GM18499 (cell line): Measurements from ENCODE around the gene C2CD2.

ENCODE experiments used
- ATAC-seq: cut with Tn5 transposase; IDR thresholded peaks from one replicate; pipeline ENCODE4 v1.9.1; 2021; ENCODE audit warnings: moderate number of reproducible peaks; ENCODE audit not compliant: insufficient read depth, unreplicated experiment

C2CD2 gene

DNA sequence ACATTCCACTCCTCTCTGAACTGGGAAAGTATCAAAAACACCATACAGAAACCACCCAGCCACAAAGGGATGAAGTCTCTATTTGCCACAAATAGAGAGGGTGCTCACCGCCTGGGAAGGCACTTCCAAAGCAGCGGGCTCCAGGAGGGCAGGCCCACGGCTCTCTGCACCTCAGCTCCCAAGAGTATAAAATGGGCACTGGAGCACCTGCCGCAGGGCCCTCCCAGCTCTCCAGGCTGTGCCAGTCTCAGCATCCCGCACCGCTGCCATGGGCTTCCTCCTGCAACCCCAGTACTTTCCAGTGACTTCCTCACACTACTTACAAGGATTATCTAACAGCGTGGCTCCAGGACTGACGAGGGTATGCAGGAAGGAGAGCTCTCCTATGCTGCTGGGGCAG is 14.4 kb downstream of the C2CD2 start:
- ATAC-seq = no peak

DNA sequence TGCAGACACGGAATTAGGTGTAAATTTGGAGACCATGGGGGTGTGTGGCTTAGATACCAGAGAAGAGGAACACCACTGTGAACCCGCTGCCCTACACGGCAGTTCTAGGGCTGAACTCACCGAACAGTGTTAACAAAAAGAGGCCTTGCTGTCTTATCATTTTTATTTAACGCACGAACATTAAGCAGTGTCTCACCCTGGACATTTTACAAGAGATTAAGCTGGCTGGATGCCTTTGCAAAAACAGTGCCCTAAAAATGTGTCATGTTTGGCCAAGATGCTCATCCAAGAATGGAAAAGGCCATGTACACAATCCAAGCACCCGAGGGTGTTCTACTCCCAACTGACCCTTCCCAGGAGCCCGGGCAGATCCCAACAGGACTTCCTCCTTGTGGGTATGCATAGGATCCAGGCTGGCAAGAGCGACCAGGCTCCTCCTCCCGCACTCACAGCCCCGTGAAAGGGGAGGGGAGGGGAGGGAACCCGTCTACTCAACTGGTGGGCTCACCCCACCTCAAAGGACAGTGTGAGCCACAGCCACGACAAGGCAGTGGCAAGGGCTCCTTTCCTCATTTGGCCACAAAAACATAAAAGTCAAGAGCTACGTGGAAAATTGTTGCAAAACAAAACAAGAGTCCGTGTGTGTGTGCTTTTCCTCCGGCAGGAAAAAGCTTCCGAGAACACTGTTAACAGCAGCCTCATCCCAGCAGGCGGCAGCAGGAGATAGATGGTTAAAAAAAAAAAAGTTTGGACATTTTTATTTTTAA is 20.3 kb downstream of the C2CD2 start:
- ATAC-seq = no peak

DNA sequence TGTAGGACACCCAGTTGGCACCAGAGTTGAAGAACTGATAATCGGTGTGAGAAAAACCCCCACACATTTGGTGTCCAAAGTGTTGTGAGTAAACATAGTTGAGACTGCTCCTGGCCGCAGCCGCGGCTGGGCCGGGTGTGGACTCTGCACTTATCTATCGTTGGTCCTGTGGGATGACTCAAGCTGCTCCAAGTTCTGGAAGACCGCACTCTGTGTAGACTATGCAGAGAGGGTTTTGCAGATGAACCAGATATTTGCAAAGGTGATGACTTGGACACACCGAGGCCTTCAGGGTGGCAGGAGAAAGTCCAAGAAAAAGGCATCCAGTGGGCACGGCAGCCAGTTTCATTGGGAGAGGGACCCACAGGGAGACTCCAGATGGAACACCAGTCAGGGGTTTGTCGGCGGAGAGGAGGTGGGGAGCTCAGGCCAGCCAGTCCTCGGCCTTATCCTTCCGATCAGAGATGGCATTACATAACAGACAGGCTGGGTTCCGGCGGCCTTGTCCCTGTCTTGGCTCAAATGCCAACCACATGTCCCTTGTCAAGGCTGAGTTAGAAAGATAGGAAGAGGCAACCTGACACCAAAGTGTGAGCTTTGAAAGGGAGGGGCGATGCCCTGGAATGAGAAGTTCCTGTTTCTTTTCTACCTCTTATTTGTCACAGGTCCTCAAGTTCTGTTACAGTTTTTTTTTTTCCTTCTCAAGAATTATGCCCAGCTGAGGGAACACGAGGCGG is 21.1 kb downstream of the C2CD2 start:
- no peak for ATAC-seq

DNA sequence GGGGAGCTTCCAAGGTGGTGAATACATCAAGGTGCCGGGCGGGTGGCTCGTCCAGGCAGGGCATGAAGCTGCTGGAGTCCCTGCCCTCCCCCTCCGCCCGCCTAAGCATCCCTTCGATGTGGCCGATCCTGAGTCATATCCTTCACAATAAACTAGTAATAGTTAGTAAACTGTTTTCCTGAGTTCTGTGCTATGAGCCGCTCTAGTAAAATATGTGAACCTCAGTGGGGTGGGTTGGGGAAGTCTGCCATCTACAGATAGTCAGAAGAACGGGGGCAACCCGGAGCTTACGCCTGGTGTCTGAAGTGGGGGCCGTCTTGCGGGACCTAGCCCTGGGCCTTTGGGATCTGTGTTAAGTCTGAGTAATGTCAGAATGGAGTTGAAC is 21.6 kb downstream of the C2CD2 start:
- ATAC-seq = no peak

DNA sequence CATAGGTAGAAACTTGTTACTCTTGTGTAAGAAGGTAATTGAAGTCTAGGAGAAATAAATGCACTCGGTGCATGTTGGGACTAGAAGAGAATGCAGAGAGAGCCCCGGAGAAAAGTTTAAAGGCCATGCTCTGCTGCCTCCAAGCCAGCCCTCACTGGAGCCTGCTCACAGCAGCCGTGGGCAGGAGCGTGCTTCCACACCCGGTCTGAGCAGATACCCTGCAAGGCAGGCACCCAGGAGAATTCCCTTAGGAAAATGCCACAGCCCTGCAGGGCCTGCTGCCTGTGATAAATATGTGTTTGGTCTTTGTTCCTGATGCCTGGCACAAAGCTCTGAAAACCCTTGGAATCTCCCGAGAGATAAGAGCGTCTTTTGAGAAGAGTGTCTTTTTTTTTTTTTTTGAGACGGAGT is 22.8 kb downstream of the C2CD2 start:
- no peak for ATAC-seq

DNA sequence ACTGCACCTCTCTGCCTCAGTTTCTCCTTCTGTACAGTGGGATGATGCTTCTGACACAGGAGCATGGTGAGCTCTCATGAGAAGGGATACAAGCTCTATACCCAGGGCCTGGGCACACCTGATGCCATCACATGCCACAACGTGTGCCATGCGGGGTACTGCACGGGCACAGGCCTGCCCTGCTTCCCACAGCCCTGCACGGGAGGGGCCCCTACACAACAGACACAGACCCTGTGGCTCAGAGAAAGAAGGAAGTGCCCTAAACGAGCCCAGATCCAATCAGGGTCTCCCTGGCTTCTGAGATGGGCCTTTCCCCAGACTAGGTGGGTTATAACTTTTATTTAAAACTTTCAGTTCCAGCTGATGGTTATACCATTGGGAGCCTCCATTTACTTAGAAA is 24.6 kb downstream of the C2CD2 start:
- no peak for ATAC-seq

DNA sequence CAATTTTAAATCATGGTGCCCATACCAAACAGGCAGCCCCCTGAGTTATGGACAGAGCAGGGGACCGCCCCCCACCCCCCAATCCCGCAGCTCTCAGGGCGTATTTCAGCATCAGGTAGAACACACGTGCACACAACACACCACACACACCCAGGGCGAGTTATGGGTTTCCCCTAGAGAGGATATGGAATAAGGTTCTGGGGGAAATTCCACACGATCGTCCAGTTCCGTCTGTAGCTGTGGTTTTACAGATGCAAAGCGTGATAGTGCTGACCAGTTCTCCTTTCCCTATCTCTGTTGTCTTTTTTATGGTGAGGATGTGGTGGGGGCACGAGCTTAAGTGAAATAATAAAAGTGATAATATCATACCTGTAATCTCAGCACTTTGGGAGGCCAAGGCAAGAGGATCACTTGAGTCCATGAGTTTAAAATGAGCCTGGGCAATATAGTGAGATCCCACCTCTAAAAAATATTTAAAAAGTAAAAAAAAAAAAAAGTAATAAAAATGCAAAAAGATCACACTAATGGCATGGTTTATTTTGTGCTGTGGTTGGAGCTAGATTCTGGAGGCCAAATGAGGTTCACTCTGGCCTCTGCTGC is 25.1 kb downstream of the C2CD2 start:
- ATAC-seq = no peak

DNA sequence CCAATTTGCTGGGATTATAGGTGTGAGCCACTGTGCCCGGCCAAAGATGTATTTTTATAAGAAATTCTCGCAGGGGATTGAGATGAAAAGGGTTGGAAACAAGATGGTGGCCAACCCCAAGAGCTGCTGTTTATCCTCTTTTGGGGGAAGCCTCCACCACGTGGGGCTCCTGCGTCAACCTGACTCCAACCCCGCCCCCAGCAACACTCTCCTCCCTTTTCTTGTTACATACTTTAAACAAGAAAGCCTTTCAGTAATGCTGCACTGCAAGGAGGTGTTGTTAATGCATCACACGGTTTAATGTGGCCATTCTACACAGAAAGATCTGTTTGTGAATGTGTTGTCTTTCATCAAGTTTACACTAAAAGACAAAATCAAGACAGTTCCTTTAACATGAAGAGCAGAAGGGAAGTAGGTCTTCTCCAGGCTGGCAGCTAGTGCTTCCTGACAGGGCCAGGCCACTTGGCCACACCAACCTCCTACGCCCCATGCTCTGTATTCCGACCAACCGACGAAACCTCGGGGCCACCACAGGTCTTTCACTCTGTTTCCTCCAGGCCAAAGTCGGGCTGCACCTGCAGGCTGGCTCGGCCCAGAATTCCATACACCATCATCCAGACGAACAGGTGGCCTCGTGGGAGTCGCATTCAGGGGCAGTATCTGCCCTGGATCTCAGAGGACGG is 25.9 kb downstream of the C2CD2 start:
- no peak for ATAC-seq

DNA sequence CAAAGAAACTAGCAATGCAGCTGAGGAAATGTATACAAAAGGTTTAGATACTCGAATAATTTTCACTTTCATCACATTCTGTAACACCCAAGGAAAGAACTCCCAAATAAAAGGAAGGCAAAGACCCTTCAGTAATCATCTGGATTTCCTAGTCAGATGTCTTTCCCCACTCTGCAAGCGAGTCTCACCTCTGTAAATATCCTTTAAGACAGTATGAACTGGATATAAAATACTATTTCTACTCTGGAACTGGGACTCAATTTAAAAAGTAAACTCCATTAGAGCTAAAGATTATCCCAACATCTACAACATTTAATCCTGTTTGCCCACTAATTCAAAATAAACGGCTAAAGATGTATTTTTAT is 27.0 kb downstream of the C2CD2 start:
- ATAC-seq = no peak

DNA sequence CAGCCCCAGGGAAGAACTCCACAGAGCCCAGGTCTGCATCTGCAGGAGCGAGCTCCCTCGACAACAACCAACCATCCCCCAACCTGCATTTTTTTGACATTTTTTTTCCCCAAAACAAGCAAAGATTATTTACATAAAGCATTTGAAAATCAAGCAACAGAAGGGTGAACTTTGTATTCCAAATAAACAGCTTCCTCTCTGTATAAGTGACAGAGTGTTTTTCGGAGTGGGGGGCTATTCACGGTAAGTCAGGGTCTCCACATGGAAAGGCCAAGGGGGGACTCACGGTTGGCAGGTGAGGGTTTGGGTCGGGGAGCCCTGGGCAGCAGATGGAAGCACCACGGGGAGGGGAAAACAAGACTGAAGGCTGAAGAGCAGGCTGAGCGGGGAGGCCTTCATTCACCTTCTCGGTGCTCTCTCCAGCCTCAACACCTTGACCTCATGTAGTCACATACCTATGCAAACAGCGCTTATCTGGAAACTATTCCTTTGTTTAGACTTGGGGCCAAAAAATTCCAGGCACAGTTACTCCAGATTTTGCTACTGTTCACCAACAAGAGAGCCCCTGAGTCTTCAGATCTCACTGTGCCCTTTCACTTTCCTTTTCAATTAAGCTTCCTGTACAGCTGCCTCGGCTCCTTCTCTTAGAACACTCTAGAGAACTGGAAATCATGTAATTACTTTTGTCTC is 27.6 kb downstream of the C2CD2 start:
- ATAC-seq = no peak

DNA sequence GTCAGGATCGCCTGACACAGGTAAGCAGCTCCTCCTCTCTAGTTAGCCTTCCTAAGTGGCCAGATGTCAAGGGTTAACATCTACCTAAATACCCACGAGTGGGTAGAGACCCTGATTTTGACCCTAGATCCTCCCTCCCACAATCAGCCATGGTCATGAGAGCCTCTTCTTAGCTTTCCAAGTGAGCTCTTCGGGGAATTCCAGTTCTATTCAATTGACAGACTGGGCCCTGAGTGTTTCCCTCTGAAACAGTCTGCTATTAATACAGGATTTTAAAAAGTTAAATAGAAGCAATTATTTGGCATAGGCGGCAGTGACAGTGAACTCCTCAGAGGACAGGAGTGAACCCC is 28.1 kb downstream of the C2CD2 start:
- no peak for ATAC-seq

DNA sequence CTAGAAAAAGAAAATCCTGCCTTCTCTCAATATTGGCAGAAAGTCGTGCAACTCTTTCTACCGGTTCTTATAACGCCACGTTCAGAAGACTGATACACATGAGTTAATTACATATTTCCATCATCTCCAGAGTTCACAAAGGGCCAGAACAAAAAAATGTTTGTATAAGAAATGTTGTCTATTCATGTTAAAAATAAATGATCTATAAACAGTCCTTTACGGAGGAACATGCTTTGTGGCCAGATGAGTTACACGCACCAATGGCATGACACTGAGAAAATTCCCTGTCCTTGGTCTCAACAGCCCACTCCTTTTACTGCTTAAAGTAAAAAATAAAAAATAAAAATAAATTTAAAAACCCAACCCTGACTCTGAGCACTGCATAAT is 29.5 kb downstream of the C2CD2 start:
- ATAC-seq = no peak

DNA sequence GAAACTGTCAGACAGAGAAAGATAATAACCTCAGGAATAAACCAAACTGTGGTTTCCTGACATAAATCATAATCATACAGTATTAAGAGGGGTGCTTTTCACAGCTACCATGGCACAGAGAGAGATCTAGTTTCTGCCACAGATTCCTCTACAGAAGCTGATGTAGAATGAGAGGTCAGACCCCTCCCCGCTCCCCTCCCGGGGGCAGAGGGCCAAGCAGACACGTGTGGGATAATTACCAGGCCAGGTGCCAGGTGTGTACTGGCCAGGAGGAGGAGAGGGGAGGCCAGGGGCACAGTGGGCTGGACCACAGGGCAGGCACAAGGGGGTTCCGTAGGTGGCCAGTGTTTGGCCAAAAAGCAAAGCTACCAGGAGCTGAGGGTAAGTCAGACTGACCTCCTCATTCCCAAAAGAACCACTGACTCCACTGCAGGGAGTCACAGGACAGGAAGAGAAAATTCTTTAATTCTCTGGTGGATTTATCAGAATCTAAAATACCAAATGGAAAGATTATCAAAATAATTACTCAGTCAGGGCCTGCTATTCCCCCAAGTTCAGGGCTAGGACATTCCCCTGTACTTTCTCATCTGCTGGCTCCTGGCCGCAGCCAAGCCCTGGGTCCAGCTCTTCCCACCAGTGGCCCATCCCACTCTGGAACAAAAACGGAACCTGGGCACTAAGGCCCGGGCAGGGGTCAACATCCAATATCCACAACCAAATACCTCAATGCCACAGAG is 30.0 kb downstream of the C2CD2 start:
- ATAC-seq = no peak

DNA sequence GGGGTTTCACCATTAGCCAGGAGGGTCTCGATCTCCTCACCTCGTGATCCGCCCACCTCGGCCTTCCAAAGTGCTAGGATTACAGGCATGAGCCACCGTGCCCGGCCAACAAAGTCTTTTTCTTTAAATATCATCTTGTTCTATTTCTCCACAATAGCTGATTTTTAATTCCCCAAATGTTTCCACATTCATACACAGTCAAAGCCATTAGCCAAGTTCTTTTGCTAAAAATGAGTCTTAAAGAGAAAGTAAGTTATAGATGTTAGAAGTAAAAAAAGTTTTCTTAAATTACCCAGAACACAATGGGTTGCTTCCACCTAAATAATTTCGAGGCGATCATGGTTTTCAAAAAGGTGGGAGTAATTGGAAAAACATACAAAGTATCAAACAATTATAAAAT is 30.6 kb downstream of the C2CD2 start:
- ATAC-seq = no peak

DNA sequence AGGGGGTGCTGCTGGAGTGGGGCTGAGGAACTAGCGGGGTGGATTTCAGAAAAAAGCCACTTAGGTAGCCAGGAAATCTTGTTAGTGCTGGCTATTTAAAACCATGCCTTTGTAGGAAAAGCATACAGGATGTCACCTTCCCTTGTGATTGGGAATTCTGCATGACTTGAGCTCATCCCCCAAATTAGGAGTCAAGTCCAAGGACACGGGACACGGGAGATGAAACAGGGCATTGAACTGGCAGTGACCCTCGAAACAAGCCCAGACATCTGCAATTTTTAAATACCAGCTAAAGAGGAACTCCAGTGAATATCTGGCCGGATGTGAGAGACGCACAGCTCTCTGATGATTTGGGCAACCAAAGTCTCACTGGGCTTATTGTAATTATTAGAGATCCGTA is 32.8 kb downstream of the C2CD2 start:
- ATAC-seq = no peak

DNA sequence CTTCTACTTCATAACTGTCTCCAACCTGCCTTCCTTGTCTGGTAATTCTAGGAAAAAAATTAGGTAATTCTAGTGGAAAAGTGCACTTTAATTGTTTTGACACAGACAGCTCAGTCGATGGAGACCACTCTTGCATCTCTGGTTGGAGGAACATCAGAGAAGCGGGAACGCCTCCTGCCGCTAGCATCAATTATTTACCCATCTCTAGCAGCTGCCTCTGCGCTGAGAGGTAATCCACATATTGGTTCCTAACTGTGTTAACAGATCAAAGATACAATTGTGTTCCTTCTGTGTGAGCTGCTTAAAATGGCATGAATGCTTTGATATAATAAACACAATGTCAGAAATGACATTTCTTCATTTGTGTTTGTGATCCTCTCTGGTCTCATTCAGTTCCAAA is 33.3 kb downstream of the C2CD2 start:
- no peak for ATAC-seq

DNA sequence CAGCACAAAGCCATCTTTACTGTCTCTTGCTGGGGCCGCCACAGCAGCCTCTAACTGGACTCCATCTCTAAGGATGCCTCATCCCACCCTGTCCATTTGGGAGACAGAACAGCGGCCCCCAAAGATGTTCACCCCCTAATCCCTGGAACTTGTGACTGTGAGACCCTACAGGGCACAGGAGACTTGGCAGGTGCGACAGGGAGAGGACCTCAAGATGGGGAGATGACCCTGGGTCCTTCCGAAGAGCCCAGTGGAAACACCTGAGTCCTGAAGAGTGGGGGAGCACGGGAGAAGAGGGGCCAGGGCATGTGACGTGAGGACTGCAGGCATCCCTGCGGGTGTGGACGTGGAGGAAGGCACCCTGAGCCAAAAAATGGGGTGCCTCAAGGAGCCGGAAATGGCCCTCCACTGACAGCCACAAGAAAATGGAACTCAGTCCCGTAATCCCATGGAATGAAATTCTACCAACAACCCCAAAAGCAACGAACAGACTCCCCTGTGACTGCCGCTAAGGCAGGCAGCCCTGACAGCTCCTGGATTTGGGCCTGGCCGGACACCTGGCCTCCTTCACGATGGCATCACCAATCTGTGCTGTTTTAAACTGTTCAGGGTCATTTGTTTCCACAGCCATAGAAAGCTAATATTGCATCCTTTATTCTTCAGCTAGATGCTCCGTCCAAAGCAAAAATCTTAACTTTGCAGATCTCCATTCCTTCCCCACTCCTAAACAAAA is 34.0 kb downstream of the C2CD2 start:
- no peak for ATAC-seq

DNA sequence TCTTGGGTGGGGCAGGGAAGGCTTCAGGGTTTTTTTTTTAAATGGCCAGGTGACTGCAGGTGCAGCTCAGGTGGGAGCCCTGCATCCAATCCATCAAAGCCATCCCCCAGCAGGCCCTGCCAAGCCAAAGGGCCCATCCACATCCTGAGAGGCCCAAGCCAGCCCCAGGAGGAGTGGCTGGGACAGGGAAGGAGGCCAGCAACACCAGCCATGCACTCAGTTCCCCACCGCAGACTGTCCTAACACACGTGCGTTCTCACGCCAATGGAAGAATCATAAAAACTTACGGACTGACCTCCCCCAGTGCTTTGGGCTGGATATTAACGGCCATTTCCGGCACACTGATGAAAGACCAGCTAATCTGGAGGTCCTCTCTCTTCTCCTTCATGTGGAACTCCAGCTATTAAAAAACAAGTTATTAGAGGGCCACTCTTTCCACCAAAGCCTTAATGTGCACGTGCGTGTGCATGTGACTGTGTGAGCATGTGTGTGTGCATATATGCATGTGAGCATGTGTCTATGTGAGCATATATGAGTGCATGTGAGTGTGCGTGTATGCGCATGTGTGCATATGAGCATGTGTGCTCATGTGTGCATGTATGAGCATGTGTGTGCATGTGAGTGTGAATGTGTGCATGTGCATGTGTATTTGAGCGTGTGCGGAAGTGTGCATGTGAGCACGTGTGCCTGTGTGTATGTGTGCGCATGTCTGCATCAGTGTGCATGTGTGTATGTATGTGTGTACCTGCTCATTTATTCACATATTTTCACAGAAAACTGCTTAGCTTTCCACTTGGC is 35.1 kb downstream of the C2CD2 start:
- ATAC-seq = no peak

DNA sequence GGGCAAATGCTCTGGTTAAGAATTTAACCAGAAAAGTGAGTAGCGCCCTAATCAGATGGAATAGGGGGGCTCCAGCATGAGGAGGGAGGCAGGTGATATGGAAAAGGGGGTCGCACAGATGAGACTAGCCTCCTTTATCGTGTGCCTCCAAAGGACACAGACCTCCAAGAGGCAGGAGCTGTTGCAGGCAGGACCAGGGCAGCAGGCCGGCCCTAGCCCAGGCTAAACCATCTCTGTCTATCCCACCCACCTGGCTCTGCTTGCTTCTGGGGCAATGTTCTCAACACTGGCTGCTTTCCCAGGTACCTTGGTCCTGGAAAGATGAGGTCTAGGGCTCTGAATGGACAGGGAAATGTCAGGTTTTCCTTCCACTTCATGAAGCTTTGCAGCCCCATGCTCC is 36.3 kb downstream of the C2CD2 start:
- no peak for ATAC-seq
